HG03460 (cell line): Measurements from ENCODE around the gene SERPINA4.

Experiments used
- ATAC-seq: cut with Tn5 transposase; IDR thresholded peaks from one replicate; pipeline ENCODE4 v1.9.1; 2021; ENCODE audit not compliant: unreplicated experiment

The SERPINA4 gene

DNA sequence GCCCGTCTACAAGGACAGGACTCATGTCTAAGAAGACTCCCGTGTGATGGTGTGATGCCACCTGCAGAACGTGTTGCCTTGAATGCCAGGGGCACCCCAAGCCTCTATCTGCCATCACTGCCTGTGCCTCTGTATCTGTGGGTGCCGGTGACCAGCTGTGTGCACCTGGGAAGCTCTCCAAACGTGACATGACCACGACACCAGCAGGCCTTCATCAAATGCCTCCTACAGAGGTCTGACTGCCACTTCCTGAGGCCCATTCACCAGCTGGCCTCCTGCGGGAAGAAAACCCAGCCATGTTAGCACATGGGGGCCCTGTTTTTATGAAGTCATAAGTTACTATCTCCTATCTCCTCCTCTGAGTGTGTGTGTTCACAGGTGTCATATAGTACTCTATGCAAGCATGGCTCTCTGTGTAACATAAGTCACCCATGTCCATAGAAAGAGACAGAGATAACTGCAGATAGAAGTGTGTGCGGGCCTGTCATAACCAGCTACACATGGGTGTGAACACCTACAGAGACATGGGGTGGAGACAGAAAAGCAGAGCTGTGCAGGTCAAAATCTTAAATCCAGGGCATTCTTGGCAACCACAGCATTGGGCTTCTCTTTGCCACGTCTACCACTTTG lies 18.3 kb upstream of the SERPINA4 start:
- no peak for ATAC-seq

- no peak for ATAC-seq
These were observed 17.7 kb upstream of the SERPINA4 start for GRCh38 chr14:94543449-94544124.

- ATAC-seq, result no peak
These were observed 16.5 kb upstream of the SERPINA4 start for GRCh38 chr14:94544726-94545125.

DNA sequence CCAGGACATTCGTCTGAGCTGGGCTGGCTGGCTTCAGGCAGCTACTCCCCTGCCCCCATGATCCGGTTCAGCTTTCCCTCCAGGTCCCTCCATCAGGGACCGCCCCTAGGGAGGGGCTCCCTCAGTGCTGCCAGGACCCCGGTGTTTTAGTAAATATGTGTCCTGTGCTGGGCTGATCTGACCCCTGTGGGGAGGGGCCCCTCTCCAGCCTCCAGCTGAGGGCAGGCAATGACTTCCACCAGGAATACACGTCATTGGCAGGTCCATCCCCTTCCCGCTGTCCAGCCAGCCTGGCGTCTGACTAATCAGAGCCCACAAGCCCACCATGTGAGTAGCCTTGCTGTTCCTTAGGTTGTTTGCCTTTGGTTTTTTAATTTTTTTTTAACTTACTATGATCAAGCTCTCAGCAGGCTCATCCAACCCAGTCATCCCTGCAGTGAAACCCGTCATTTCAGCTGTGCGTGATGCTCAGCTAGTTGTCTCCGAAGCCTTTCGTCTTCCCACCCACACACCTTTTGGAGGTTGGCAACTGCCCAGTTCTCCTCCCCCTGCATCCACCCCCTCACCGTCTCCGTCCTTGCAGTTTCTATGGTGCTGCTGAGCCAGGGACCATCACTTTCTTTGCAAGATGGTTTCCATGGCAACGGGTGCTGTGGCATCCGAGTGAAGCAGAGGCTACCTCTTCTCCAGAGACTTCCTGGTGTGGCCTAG lies 16.0 kb upstream of the SERPINA4 start:
- no peak for ATAC-seq

DNA sequence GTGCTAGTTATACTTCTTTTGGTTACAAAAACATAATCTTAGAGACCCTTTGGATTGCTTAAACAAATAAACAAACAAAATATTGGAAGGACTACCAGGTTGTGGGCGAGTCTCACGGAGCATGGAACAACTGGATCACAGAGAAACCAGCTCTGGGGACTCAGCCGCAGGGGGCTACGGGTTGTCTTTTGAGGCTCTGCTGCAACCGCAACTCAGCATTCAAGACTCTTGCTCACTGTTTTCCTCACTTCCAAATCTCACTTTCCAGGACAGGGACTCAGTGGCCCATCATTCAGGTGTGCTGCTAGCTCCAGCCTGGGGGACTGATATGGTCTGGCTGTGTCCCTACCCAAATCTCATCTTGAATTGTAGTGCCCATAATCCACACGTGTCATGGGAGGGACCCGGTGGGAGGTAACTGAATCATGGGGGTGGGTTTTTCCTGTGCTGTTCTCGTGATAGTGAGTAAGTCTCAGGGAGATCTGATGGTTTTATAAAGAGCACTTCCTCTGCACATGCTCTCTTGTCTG lies 14.0 kb upstream of the SERPINA4 start:
- ATAC-seq, result no peak

- ATAC-seq, result no peak
These were observed 13.5 kb upstream of the SERPINA4 start for GRCh38 chr14:94547726-94548125.

- no peak for ATAC-seq
These were observed 12.9 kb upstream of the SERPINA4 start for GRCh38 chr14:94548131-94548998.

- no peak for ATAC-seq
These were observed 11.9 kb upstream of the SERPINA4 start for GRCh38 chr14:94548999-94549985.

GRCh38 chr14:94550041-94550440 lies 11.2 kb upstream of the SERPINA4 start:
- no peak for ATAC-seq

GRCh38 chr14:94555991-94556390 lies 5.3 kb upstream of the SERPINA4 start:
- no peak for ATAC-seq

GRCh38 chr14:94557327-94557726 lies 3.9 kb upstream of the SERPINA4 start:
- no peak for ATAC-seq

DNA sequence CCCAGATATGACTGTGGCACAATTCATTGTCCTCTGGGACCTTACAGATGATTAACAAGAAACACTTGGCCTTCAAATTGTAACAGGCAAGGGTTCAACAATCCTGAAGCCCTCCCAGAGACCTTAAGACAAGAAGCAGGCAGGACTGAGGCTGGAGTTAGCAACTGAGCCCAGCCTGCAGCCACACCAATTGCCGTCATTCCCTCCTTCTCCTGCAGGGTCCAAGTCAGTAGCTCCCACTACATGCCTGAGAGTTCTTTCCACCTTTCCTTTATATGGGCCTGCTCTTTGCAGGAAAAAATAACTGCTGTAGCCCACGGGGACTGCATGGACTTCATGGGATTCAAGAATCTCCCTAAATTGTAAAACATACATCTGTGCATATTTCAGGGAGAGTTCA lies 2.4 kb upstream of the SERPINA4 start:
- ATAC-seq, result no peak

DNA sequence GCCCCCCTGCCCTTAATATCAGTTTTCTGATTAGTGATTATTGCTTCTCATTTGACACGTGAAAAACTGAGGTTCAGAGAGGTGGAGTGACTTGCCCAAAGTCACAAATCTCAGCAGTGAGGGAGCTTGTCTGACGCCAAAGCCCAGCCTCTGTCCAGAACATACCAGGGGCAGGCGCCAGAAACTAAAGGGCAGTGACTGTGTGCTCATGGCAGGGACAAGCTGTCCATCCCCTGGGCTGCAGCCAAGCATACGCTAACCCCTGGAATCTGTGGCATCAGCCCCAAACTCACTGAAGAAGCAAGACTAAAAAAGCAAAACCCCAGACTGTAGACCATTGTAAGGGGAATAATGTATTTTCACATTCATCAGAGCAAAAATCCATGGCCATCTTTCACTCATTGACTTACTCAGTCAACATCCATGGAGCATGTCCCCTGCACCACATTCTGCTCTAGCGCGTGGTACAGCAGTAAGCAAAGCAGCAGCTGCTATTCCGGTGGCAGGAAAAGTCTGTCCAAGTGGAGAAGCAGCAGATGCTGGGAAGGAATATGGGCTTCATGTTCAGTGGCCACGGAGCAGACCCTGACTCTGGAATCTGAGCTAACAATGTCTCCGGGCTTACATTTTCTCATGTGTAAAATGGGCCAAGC lies 1.5 kb upstream of the SERPINA4 start:
- ATAC-seq, result no peak

GRCh38 chr14:94560291-94560665 lies 964 bp upstream of the SERPINA4 start:
- no peak for ATAC-seq

DNA sequence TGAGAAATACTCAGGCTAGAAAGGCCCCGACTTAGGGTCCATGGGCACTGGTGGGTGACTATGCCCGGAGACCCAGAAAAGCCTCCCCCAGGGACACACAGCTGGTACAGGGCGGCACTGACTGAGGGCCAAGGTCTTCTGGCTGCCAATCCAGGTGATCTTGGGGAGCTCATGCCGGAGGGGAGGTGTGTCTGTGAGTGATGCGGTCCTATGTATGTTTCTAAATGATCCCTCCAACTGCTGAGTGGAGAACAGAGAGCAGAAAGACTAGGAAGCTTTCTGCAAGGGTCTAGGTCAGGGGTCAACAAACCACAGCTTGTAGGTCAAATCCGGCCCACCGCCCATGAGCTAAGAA lies 391 bp downstream of the SERPINA4 start:
- ATAC-seq, result no peak

DNA sequence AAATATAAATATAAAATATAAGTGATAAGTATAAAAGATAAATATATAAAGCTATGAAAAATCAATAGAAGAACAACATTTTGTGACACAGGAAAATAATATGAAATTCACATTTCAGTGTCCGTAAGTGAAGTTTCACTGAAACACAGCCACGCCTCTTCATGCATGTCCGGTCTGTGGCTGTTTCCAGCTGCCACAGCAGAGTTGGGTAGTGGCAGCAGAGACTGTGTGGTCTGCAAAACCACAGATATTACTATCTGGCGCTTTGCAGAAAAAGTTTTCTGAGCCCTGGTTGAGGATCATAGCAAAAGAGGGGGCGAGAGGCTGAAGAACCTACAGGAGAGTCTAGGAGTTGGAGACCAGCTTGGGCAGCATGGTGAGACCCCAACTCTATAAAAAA lies 780 bp downstream of the SERPINA4 start:
- no peak for ATAC-seq

GRCh38 chr14:94562941-94563883 lies 2.0 kb downstream of the SERPINA4 start:
- no peak for ATAC-seq

GRCh38 chr14:94564381-94564780 lies 3.1 kb downstream of the SERPINA4 start:
- no peak for ATAC-seq
